Stimulated activated naive CD8-positive, alpha-beta T cell treated with anti-CD3 and anti-CD28 coated beads, Interleukin-15, Interleukin-2, amounts not matched to agents 100 U/mL and 50 U/mL, for 24 hours (primary cell): ENCODE measurements around the gene MEX3D.
A peak's percentile ranks its signal among the peaks of the same experiment; 100 is the strongest.
"Not testable (repeated sequence)": the region's sequence is repeated elsewhere in the genome, so short reads cannot be mapped to it uniquely, and the experiment has no call there.

Experiments used
- ATAC-seq: fragments of 150-1000 bp; cut with Tn5 transposase; one replicate; pipeline ENCODE4 v1.10.0; 2021
- DNase-seq: peaks from one replicate; pipeline ENCODE4 v3.0.0; 2021

The MEX3D gene

DNA sequence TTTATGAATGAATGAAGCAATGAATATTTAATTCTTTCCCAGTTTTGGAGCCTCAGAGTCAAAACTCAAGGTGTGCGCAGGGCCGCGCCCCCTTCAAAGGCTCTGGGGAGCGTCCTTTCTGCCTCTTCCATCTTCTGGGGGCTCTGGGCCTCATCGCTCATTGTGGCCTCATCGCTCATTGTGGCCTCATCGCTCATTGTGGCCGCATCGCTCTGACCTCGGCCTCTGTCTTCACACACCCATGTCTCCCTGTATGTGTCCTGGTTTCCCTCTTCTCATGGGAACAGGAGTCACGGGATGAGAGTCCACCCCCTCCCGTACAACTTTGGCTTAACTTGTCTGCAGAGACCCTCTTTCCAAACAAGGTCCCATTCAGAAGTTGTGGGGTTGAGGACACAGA lies 3.2 kb upstream of the MEX3D start:
- ATAC-seq (no peak), DNase-seq (no peak)

DNA sequence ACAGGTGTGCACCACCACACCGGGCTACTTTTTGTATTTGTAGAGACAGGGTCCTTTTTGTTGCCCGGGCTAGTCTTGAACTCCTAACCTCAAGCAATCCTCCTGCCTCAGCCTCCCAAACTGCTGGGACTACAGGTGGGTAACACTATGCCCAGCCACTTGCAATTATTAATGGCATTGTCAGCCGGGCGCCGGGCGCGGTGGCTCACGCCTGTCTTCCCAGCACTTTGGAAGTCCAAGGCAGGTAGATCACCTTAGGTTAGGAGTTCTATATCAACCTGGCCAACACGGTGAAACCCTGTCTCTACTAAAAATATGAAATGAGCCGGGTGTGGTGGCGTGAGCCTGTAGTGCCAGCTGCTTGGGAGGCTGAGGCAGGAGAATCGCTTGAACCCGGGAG lies 2.7 kb upstream of the MEX3D start:
- DNase-seq (no peak), ATAC-seq (no peak)

DNA sequence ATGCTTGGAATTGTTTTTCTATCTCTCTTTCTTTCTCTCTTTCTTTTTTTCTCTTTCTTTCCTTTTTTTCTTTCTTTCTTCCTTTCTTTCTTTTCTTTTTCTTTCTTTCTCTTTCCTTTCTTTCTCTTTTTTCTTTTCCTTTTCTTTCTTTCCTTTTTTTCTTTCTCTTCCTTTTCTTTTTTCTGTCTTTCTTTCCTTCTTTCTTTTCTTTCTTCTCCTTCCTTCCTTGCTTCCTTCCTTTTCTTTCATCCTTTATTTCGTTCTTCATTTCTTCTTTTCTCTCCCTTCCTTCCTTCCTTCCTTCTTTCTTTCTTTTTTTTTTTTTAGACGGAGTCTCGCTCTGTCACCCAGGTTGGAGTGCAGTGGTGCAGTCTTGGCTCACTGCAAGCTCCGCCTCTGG lies 1.9 kb upstream of the MEX3D start:
- ATAC-seq: no peak
- no peak for DNase-seq

GRCh38 chr19:1567848-1568227 lies 287 bp downstream of the MEX3D start:
- DNase-seq (no peak), ATAC-seq (peak; percentile 21)

DNA sequence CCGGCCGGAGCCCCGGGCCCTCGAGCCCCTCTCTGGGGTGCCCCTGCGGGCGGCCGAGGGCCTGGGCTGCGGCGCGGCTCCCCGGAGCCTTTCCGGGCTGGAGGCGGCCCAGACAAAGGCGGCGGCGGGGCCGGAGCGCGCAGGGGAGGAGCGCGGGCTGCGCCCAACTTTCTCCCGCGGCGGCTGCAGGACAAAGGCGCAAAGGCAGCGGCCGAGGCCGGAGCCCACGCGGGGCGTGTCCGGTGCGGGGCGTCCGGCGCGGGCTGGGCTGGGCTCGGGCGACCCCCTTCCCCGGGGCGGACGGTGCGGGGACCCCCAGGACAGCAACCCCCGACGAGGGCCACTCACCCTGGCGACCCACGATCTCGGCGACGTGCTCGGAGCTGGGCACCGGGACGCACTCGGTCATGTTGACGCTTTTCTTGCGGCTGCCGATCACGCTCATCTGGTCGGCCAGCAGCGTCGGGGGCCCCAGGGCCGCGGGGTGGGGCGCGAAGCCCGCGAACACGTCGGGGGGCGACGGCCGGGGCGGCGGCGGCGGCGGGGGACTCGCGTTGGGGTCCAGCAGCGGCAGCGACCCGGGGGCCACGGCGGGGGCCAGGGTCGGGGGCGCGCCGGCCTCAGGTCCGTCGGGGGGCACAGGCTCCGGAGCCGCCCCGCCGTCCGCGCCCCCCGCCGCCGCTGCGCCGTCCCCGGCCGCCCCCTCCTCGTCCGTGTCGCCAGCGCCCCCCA lies 843 bp downstream of the MEX3D start:
- DNase-seq (no peak), ATAC-seq (no peak)

- ATAC-seq: no peak
- no peak for DNase-seq
Measured at GRCh38 chr19:1566392-1567115, 1.6 kb downstream of the MEX3D start.

GRCh38 chr19:1563251-1563650 lies 4.9 kb downstream of the MEX3D start:
- ATAC-seq (no peak), DNase-seq (no peak)

GRCh38 chr19:1561236-1561842 lies 6.8 kb downstream of the MEX3D start:
- ATAC-seq (no peak), DNase-seq (no peak)

GRCh38 chr19:1560286-1560882 lies 7.7 kb downstream of the MEX3D start:
- ATAC-seq: no peak
- DNase-seq: no peak

GRCh38 chr19:1558552-1558951 lies 9.6 kb downstream of the MEX3D start:
- DNase-seq (no peak), ATAC-seq (no peak)

DNA sequence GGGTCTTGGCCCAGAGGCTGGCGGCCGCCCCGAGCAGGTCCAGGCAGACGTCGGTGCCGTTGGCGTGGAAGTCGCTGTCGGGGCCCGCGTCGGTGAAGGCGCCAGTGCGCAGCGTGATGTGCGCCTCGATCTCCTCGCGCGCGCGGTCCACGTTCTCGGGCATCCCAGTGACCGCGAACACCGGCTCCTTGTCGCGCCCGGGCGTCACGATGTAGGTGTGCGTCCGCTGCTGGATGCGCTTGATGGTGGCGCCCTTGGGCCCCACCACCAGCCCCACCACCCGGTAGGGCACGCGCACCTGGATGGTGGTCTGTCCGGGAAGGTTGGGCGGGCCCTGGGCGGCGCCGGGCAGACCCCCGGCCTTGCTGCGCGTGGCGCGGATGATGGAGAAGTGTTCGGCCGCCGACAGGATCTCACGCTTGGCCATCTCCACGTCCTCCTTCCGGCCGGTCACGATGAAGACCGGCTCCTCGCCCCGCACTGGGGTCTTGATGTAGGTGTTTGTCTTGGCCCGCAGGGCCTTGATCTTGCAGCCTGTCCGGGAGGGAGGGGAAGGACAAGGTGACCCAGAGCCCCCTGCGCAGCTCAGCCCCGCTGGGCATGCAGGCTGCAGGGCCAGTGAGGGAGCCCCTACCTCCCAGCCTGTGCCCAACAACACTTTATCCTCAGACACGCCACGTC lies 11.6 kb downstream of the MEX3D start:
- DNase-seq (no peak), ATAC-seq (no peak)

GRCh38 chr19:1555487-1556389 lies 12.4 kb downstream of the MEX3D start:
- ATAC-seq (no peak), DNase-seq (no peak)

- ATAC-seq (no peak), DNase-seq (no peak)
Measured at GRCh38 chr19:1554968-1555367, 13.2 kb downstream of the MEX3D start.

DNA sequence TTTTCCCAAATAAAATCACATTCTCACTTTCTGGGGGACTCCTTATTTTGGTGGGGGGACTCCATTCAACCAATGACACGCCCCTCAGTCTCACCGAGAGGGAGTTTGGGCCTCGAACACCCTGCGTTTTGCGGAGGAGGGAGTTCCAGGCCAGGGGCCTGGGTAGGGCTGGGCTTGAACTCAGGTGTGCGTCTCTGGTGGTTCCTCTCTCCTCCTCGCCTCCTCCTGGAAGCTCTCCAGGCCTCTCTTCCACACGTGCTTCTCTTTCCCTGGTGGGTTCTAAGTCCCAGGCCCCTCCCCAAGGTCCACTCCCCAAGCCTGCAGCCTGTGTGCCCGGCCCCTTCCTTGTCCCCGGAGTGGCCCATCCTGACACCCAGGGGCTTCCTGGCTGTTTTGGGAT lies 14.7 kb downstream of the MEX3D start:
- ATAC-seq (no peak), DNase-seq (no peak)

GRCh38 chr19:1551068-1552040 lies 16.8 kb downstream of the MEX3D start:
- no peak for DNase-seq
- ATAC-seq: no peak

DNA sequence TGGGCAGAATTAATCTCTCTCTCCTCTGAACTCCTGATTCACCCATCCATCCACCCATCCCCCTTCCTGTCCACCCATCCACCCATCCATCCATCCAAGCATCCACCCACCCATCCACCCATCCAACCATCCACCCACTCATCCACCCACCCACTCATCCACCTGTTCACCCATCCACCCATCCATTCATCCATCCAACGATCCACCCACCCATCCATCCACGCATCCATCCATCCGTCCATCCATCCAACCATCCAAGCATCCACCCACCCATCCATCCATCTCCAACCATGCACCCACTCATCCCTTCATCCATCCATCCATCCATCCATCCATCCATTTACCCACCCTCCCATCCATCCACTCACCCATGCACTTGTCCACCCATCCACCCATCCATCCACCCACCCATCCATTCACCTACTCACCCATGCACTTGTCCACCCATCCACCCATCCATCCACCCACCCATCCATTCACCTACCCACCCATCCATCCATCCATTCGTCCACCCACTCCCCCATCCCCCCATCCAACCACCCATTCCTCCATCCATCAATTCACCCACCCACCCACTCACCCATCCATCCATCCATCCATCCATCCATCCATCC lies 18.7 kb downstream of the MEX3D start:
- DNase-seq (no peak), ATAC-seq (no peak)

DNA sequence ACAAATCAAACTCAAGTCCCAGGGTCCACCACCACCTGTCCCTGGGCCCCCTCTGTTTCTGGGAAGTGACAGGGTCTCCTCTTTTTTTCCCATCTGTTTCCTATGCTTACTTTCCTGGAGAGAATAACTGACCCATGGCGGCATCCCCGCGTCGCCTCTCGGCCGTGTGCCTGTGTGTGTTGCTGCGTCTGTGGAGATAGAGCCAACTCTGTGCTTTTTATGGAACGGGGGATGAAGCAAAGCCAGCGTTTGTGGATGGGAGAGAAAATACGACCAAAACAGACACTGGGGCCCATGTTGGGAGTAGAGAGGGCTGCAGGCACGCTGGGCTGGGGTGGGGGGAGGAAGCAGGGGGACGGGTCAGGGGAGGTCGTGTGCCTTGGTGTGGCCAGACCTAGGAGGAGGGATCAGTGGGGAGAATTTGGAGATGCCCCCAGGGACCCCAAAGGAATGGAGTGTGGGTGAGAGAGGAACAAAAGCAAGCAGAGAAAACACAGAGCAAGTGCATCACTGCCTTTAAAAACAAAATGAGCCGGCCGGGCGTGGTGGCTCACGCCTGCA lies 27.7 kb downstream of the MEX3D start:
- no peak for ATAC-seq
- DNase-seq: no peak

GRCh38 chr19:1539749-1540148 lies 28.4 kb downstream of the MEX3D start:
- not testable (repeated sequence) for ATAC-seq, DNase-seq

DNA sequence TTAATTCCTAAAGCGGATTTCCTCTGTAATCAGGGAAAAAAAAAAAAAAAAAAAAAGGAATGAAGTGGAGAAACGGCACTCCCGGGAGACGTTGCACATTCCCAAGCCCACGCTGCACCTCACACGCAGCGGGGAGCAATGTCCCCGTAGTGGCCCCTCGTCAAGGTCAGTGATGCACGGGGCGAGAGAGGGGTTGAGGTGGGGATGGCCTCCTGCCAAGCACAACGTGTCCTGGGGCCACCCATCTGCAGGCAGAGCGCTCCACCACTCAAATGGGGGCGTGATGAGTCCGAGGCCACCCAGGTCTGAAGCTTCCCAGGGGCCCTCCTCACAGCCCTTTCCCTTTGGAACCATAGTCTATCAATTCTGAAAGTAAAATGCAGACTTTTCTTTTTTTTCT lies 29.1 kb downstream of the MEX3D start:
- no peak for DNase-seq
- no peak for ATAC-seq
